HCT116 (cell line): ENCODE measurements around the gene DTD1. TPM values are rescaled to one million over a fixed set of nuclear protein-coding genes. Genes with fewer than 3 reads are reported as not detected.

Experiments
- ATAC-seq: fragments of 200-7000 bp; cut with Tn5 transposase; 2 replicates; pipeline ENCODE4 v1.9.1; 2020; ENCODE audit warnings: mild to moderate bottlenecking, moderate library complexity
- BruUV-seq: library from RNA; stranded (reverse); fragments of 400-500 nt; replicated peaks from 2 replicates; lab custom pipeline; 2021; lab: Mats Ljungman, UMichigan
- CTCF ChIA-PET: fragments of 300-600 bp; sonication (Branson Sonifier 250); formaldehyde crosslinking; loops from one replicate; lab custom pipeline; 2021; ENCODE audit warnings: antibody characterized with exemption; lab: Charles Lee
- POLR2A ChIA-PET: fragments of 300-600, 350-600 bp; sonication (Branson Sonifier 250); formaldehyde crosslinking; loops from one replicate; lab custom pipeline; 2021; ENCODE audit warnings: antibody characterized with exemption; lab: Charles Lee
- RAD21 ChIA-PET, 2 experiments: fragments of 300-600 bp; sonication (Branson Sonifier 250); formaldehyde crosslinking; loops; one replicate each; lab custom pipeline; 2023; ENCODE audit warnings: low total read pairs in 2 of 2; ENCODE audit not compliant: uncharacterized antibody in 2 of 2, unreplicated experiment in 2 of 2, low non-redundant PET in 1 of 2; lab: Charles Lee
- DNase-seq: peaks from one replicate; pipeline ENCODE4 v3.0.0-alpha.2; 2010; ENCODE audit warnings: low read depth, low spot score
- H2AFZ ChIP-seq: fragments of 200-600 bp; shearing (Covaris generic), sonication (generic); 2 replicates; pipeline ENCODE4 v1.6.1; 2017; ENCODE audit warnings: low read depth, mixed run types, mixed read lengths, antibody characterized with exemption, low read length; ENCODE audit not compliant: poor library complexity, severe bottlenecking
- H3K27ac ChIP-seq: 2 replicates; pipeline ENCODE4 v1.5.1; 2012; ENCODE audit warnings: low read depth, low read length
- H3K27me3 ChIP-seq: fragments of 200-600 bp; sonication (generic); 2 replicates; pipeline ENCODE4 v1.6.1; 2016; ENCODE audit warnings: mixed run types, low read length, mixed read lengths; ENCODE audit not compliant: insufficient read depth
- H3K36me3 ChIP-seq, 2 experiments: fragments of 200-500 bp in 1 of 2; fragments of 200-600 bp in 1 of 2; sonication (Bioruptor generic) in 1 of 2; sonication (generic) in 1 of 2; 2 replicates each; pipeline versions ENCODE4 v1.5.1 to v1.6.1; 2014 to 2016; ENCODE audit warnings: low read length in 2 of 2, inconsistent platforms in 1 of 2, mixed read lengths in 1 of 2, mixed run types in 1 of 2; ENCODE audit not compliant: insufficient read depth in 2 of 2, control insufficient read depth in 1 of 2
- H3K4me1 ChIP-seq, 2 experiments: fragments of 200-600 bp in 1 of 2; sonication (generic) in 1 of 2; 2 replicates each; pipeline versions ENCODE4 v1.5.1 to v1.6.1; 2012 to 2017; ENCODE audit warnings: low read length in 2 of 2, inconsistent platforms in 1 of 2, mild to moderate bottlenecking in 1 of 2, mixed read lengths in 1 of 2, mixed run types in 1 of 2, moderate library complexity in 1 of 2; ENCODE audit not compliant: insufficient read depth in 2 of 2, control insufficient read depth in 1 of 2
- H3K4me2 ChIP-seq: fragments of 200-600 bp; sonication (generic); 2 replicates; pipeline ENCODE4 v1.6.1; 2017; ENCODE audit warnings: mixed run types, low read length, mixed read lengths
- H3K4me3 ChIP-seq, 2 experiments: fragments of 200-600 bp in 1 of 2; sonication (generic) in 1 of 2; replicated peaks in 1 of 2; 2 replicates each; pipeline ENCODE4 v1.5.1; 2011 to 2016; ENCODE audit warnings: low read length in 2 of 2, control low read depth in 1 of 2, low read depth in 1 of 2, mild to moderate bottlenecking in 1 of 2, mixed read lengths in 1 of 2, mixed run types in 1 of 2
- H3K79me2 ChIP-seq: fragments of 200-600 bp; sonication (generic); 2 replicates; pipeline ENCODE4 v1.6.1; 2017; ENCODE audit warnings: mild to moderate bottlenecking, mixed run types, low read length, moderate library complexity, mixed read lengths; ENCODE audit not compliant: insufficient read depth
- H3K9ac ChIP-seq: fragments of 200-600 bp; sonication (generic); 2 replicates; pipeline ENCODE4 v1.6.1; 2016; ENCODE audit warnings: low read length, mixed read lengths
- H3K9me2 ChIP-seq: fragments of 200-600 bp; sonication (generic), shearing (Covaris generic); 2 replicates; pipeline ENCODE4 v1.6.1; 2017; ENCODE audit warnings: mixed run types, mild to moderate bottlenecking, moderate library complexity; ENCODE audit not compliant: insufficient read depth
- H3K9me3 ChIP-seq, 2 experiments: fragments of 200-500 bp in 1 of 2; fragments of 200-600 bp in 1 of 2; sonication (Bioruptor generic) in 1 of 2; sonication (generic) in 1 of 2; 2 replicates each; pipeline ENCODE4 v1.6.1; 2014 to 2017; ENCODE audit warnings: low read length in 2 of 2, mixed read lengths in 2 of 2, inconsistent platforms in 1 of 2, low read depth in 1 of 2, mild to moderate bottlenecking in 1 of 2, mixed run types in 1 of 2, moderate library complexity in 1 of 2; ENCODE audit not compliant: control insufficient read depth in 1 of 2, insufficient read depth in 1 of 2
- H4K20me1 ChIP-seq: fragments of 200-600 bp; sonication (generic), shearing (Covaris generic); 2 replicates; pipeline ENCODE4 v1.6.1; 2017; ENCODE audit warnings: mixed run types, mild to moderate bottlenecking, moderate library complexity; ENCODE audit not compliant: insufficient read depth
- CBX3 ChIP-seq: IDR thresholded peaks from 2 replicates; pipeline ENCODE4 v1.6.1; 2012; ENCODE audit warnings: low read depth
- CEBPB ChIP-seq: IDR thresholded peaks from 2 replicates; pipeline ENCODE4 v1.6.1; 2012; ENCODE audit warnings: low read depth
- EGR1 ChIP-seq: IDR thresholded peaks from 2 replicates; pipeline ENCODE4 v1.6.1; 2012; ENCODE audit warnings: low read depth
- EZH2 ChIP-seq: fragments of 200-600 bp; sonication (generic); IDR thresholded peaks from 2 replicates; pipeline ENCODE4 v1.6.1; 2017; ENCODE audit warnings: antibody characterized with exemption, mixed run types
- EZH2phosphoT487 ChIP-seq: fragments of 200-600 bp; IDR thresholded peaks from 2 replicates; pipeline ENCODE4 v1.6.1; 2018; ENCODE audit warnings: antibody characterized with exemption, borderline replicate concordance
- POLR2AphosphoS5 ChIP-seq: IDR thresholded peaks from 2 replicates; pipeline ENCODE4 v1.6.1; 2011; ENCODE audit warnings: mild to moderate bottlenecking, low read depth, low read length, moderate library complexity
- RAD21 ChIP-seq: IDR thresholded peaks from 2 replicates; pipeline ENCODE4 v1.6.1; 2012; ENCODE audit warnings: low read depth, mild to moderate bottlenecking
- SIN3A ChIP-seq: IDR thresholded peaks from 2 replicates; pipeline ENCODE4 v1.6.1; 2012; ENCODE audit warnings: low read depth
- SP1 ChIP-seq: IDR thresholded peaks from 2 replicates; pipeline ENCODE4 v1.6.1; 2012; ENCODE audit warnings: low read depth
- ZFX ChIP-seq: fragments of 450-650 bp; IDR thresholded peaks from 2 replicates; pipeline ENCODE4 v1.6.1; 2017
- intact Hi-C: fragments of 100-400 bp; cut with micrococcal nuclease; formaldehyde crosslinking; loops from 2 replicates; pipeline ENCODE4 v1.10.0; 2022
- total RNA-seq: library from RNA; stranded (reverse); gene quantifications from one replicate; pipeline ENCODE4 v1.2.1, GENCODE V29; 2021; ENCODE audit not compliant: unreplicated experiment
- TF ChIP-seq, protein P1 (sequence below): IDR thresholded peaks from 2 replicates; pipeline ENCODE4 v1.6.1; 2012
- TF ChIP-seq, protein P2 (sequence below): IDR thresholded peaks from 2 replicates; pipeline ENCODE4 v1.6.1; 2011; ENCODE audit warnings: mild to moderate bottlenecking, low read length, moderate library complexity; ENCODE audit not compliant: insufficient replicate concordance; ENCODE audit errors: extremely low read depth

DTD1 gene
- total RNA-seq, 1 experiment from 2014 or later: 54.5 TPM

DNA sequence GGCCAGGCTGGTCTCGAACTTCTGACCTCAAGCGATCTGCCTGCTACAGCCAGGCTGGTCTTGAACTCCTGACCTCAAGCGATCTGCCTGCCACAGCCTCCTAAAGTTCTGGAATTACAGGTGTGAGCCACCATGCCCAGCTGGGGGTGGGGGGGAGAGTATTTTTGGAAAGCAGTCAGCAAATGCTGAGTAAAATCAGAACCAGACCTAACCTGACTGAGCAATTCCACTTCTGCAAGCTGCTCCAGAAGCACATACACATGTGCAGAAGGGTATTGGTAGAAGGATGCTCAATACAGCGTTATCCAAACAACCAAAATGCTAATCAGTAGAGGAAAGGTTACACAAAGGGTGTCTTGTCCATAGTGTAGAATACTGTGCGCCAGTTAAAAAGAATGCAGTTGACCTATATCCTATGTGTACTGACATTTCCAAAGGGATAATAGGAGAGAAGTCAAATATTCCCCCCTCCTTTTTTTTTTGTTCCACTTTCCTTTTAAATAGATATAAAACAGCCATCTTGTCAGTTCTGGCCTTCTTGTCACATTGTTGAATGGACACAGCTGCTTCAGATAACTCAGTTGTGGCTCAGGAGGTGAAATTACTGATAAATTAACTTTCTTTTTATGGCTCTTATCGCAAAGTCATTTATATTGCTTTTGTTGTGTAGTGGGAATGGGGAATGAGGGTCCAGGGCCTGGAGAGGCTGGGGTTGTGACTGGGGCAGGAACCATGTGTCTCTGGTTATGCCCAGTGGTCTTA, 74.6 kb downstream of the DTD1 start:
- Histone ChIP-seq H3K4me3 (no peak overlapping the region), H3K27ac (no peak overlapping the region), H4K20me1 (no peaks in the 10 kb centered on the region), H3K4me1 (no peaks in the 10 kb centered on the region), H3K9me3 (no peaks in the 10 kb centered on the region), H3K9me2 (no peaks in the 10 kb centered on the region), H3K79me2 (no peaks in the 10 kb centered on the region), H3K4me2 (no peak overlapping the region), H3K36me3 (no peaks in the 10 kb centered on the region), H2AFZ (no peak overlapping the region), H3K27me3 (no peaks in the 10 kb centered on the region), H3K9ac (no peak overlapping the region)
- no peak for DNase-seq
- POLR2A ChIA-PET: no interaction called here
- intact Hi-C loops: no loop called here
- ATAC-seq: no peak
- TF ChIP-seq SIN3A: no peak
- no peak for TF ChIP-seq CEBPB
- no peak for TF ChIP-seq ZFX
- TF ChIP-seq EZH2: no peak
- TF ChIP-seq POLR2AphosphoS5: no peak
- TF ChIP-seq, protein P1, sequence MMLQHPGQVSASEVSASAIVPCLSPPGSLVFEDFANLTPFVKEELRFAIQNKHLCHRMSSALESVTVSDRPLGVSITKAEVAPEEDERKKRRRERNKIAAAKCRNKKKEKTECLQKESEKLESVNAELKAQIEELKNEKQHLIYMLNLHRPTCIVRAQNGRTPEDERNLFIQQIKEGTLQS: no peak
- TF ChIP-seq RAD21: no peak
- no peak for TF ChIP-seq EZH2phosphoT487
- TF ChIP-seq SP1: no peak
- no peak for TF ChIP-seq CBX3
- TF ChIP-seq EGR1: no peak
- TF ChIP-seq, protein P2, sequence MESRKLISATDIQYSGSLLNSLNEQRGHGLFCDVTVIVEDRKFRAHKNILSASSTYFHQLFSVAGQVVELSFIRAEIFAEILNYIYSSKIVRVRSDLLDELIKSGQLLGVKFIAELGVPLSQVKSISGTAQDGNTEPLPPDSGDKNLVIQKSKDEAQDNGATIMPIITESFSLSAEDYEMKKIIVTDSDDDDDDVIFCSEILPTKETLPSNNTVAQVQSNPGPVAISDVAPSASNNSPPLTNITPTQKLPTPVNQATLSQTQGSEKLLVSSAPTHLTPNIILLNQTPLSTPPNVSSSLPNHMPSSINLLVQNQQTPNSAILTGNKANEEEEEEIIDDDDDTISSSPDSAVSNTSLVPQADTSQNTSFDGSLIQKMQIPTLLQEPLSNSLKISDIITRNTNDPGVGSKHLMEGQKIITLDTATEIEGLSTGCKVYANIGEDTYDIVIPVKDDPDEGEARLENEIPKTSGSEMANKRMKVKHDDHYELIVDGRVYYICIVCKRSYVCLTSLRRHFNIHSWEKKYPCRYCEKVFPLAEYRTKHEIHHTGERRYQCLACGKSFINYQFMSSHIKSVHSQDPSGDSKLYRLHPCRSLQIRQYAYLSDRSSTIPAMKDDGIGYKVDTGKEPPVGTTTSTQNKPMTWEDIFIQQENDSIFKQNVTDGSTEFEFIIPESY: no peak
- CTCF ChIA-PET: no interaction called here
- no TSS peak for BruUV-seq
- RAD21 ChIA-PET: no interaction called here
